Measurements from ENCODE around the gene TPR.

- TF ChIP-seq, protein P1, sequence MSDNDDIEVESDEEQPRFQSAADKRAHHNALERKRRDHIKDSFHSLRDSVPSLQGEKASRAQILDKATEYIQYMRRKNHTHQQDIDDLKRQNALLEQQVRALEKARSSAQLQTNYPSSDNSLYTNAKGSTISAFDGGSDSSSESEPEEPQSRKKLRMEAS (IDR thresholded peaks at IDR 0.05; ENCODE audit: low read depth): no peak
- TF ChIP-seq EZH2phosphoT487 (IDR thresholded peaks at IDR 0.05; ENCODE audit: borderline replicate concordance, low read depth): no peak
- TF ChIP-seq, protein P2, sequence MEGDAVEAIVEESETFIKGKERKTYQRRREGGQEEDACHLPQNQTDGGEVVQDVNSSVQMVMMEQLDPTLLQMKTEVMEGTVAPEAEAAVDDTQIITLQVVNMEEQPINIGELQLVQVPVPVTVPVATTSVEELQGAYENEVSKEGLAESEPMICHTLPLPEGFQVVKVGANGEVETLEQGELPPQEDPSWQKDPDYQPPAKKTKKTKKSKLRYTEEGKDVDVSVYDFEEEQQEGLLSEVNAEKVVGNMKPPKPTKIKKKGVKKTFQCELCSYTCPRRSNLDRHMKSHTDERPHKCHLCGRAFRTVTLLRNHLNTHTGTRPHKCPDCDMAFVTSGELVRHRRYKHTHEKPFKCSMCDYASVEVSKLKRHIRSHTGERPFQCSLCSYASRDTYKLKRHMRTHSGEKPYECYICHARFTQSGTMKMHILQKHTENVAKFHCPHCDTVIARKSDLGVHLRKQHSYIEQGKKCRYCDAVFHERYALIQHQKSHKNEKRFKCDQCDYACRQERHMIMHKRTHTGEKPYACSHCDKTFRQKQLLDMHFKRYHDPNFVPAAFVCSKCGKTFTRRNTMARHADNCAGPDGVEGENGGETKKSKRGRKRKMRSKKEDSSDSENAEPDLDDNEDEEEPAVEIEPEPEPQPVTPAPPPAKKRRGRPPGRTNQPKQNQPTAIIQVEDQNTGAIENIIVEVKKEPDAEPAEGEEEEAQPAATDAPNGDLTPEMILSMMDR (IDR thresholded peaks at IDR 0.05): peak; percentile 54
Measured at GRCh38 chr1:186330758-186331157, 44.3 kb downstream of the TPR start.
